GM12878 (cell line): ENCODE measurements around the gene LRRC45. TPM values are rescaled to one million over a fixed set of nuclear protein-coding genes. Genes with fewer than 3 reads are reported as not detected.
A peak's percentile ranks its signal among the peaks of the same experiment; 100 is the strongest.

Experiments
- ATAC-seq: fragments of 200-7000 bp; cut with Tn5 transposase; 3 replicates; pipeline ENCODE4 v1.9.1; 2020; ENCODE audit warnings: mild to moderate bottlenecking, moderate library complexity
- BruUV-seq: library from RNA; stranded (reverse); fragments of 400-500 nt; replicated peaks from 2 replicates; lab custom pipeline; 2021; lab: Mats Ljungman, UMichigan
- CTCF ChIA-PET: fragments of 300-600 bp; sonication (Branson Sonifier 250); formaldehyde crosslinking; extraction: SDS; loops from one replicate; lab custom pipeline; 2021; ENCODE audit warnings: inconsistent platforms; lab: Yijun Ruan, JAX
- POLR2A ChIA-PET: fragments of 350-600 bp; formaldehyde crosslinking; extraction: SDS; loops from one replicate; lab custom pipeline; 2021; ENCODE audit warnings: inconsistent platforms; lab: Charles Lee
- RAD21 ChIA-PET: fragments of 300-600 bp; sonication (Branson Sonifier 250); formaldehyde crosslinking; loops from one replicate; lab custom pipeline; 2023; ENCODE audit warnings: antibody characterized with exemption; ENCODE audit not compliant: unreplicated experiment; lab: Charles Lee
- SMC1A ChIA-PET: fragments of 300-600 bp; sonication (Branson Sonifier 250); formaldehyde crosslinking; loops from one replicate; lab custom pipeline; 2023; ENCODE audit not compliant: unreplicated experiment, uncharacterized antibody; lab: Charles Lee
- DNase-seq: peaks from one replicate; pipeline ENCODE4 v3.0.0-alpha.2; 2011; ENCODE audit warnings: low read depth, low spot score
- FAIRE-seq: peaks from 3 replicates; lab custom pipeline; 2011; peaks lifted over from hg19 to GRCh38; lab: Jason Lieb, UNC
- H2AFZ ChIP-seq: 2 replicates; pipeline ENCODE4 v1.6.0; 2011; ENCODE audit warnings: low read depth, low read length, control low read depth; ENCODE audit not compliant: control insufficient read depth
- H3K27ac ChIP-seq: 2 replicates; pipeline ENCODE4 v1.5.1; 2011; ENCODE audit warnings: control low read depth; ENCODE audit not compliant: control insufficient read depth, insufficient read depth
- H3K27me3 ChIP-seq, 2 experiments: replicated peaks in 1 of 2; 2 replicates each; pipeline versions ENCODE4 v1.6.0 to v1.6.1; 2011; ENCODE audit warnings: low read length in 1 of 2; ENCODE audit not compliant: control insufficient read depth in 2 of 2, insufficient read depth in 2 of 2
- H3K36me3 ChIP-seq, 2 experiments: 2 replicates each; pipeline ENCODE4 v1.5.1; 2011; ENCODE audit warnings: low read length in 1 of 2; ENCODE audit not compliant: control insufficient read depth in 2 of 2, insufficient read depth in 2 of 2
- H3K4me1 ChIP-seq: 2 replicates; pipeline ENCODE4 v1.6.1; 2011; ENCODE audit warnings: mild to moderate bottlenecking, low read length, moderate library complexity, mixed read lengths; ENCODE audit not compliant: control insufficient read depth, insufficient read depth
- H3K4me2 ChIP-seq: 2 replicates; pipeline ENCODE4 v1.6.0; 2011; ENCODE audit warnings: control low read depth; ENCODE audit not compliant: control insufficient read depth, insufficient read depth
- H3K4me3 ChIP-seq: fragments of 200-600 bp; sonication (generic); 2 replicates; pipeline ENCODE4 v1.5.1; 2016
- H3K79me2 ChIP-seq: 2 replicates; pipeline ENCODE4 v1.6.0; 2011; ENCODE audit warnings: low read length; ENCODE audit not compliant: control insufficient read depth, insufficient read depth
- H3K9ac ChIP-seq: 2 replicates; pipeline ENCODE4 v1.8.0; 2011; ENCODE audit warnings: low read length, control low read depth, mixed read lengths; ENCODE audit not compliant: control insufficient read depth, insufficient read depth
- H3K9me3 ChIP-seq: replicated peaks from 3 replicates; pipeline ENCODE4 v1.5.1; 2011; ENCODE audit warnings: mild to moderate bottlenecking, low read length; ENCODE audit not compliant: control insufficient read depth, insufficient read depth
- H4K20me1 ChIP-seq: 2 replicates; pipeline ENCODE4 v1.6.0; 2011; ENCODE audit not compliant: control insufficient read depth, insufficient read depth
- POLR2A ChIP-seq: IDR thresholded peaks from 2 replicates; pipeline ENCODE4 v1.6.1; 2011; ENCODE audit warnings: low read depth, mild to moderate bottlenecking, low read length
- ZNF207 ChIP-seq: fragments of 450-650 bp; IDR thresholded peaks from 2 replicates; pipeline ENCODE4 v1.6.1; 2014; ENCODE audit warnings: antibody characterized with exemption, mild to moderate bottlenecking, borderline replicate concordance
- WGBS: methylation state at CpG from one replicate; pipeline ENCODE4 v1.1.6; 2016; ENCODE audit warnings: low lambda C conversion rate; ENCODE audit not compliant: insufficient replicate concordance, insufficient coverage; ENCODE audit errors: missing lambda C conversion rate; 5-methylcytosine and 5-hydroxymethylcytosine counted together
- in situ Hi-C: fragments of 300-500 bp; cut with MboI; formaldehyde crosslinking; loops from 9 replicates; pipeline ENCODE4 v1.14.3; 2018; ENCODE audit warnings: mixed read lengths
- intact Hi-C: fragments of 100-400 bp; cut with micrococcal nuclease; formaldehyde crosslinking; loops from one replicate; pipeline ENCODE4 v1.14.2; 2022; ENCODE audit not compliant: unreplicated experiment
- polyA plus RNA-seq, 11 experiments: library from polyadenylated mRNA; depleted of rRNA in 4 of 11; unstranded in 6 of 11; stranded (reverse) in 5 of 11; fragments of >200 nt; fragmentation: Nextera tagmentation in 4 of 11; fragmentation: Illumina TruSeq in 1 of 11; extraction: Ambion mirVana in 4 of 11; extraction: Trizol in 1 of 11; gene quantifications; 1 replicate in 1 of 11; 2 replicates in 10 of 11; pipeline versions ENCODE4 v1.2.1 to v1.2.3, GENCODE V29; 2011 to 2016; ENCODE audit warnings: inconsistent platforms in 2 of 11, missing spikeins in 2 of 11, low read depth in 1 of 11
- total RNA-seq, 4 experiments: library from RNA; depleted of rRNA in 3 of 4; stranded (reverse); fragments of >200 nt in 3 of 4; fragmentation: Illumina TruSeq in 1 of 4; extraction: Trizol in 1 of 4; gene quantifications; 2 replicates each; pipeline versions ENCODE4 v1.2.1 to v1.2.3, GENCODE V29; 2013 to 2021
- TF ChIP-seq, protein P1 (sequence below): IDR thresholded peaks from 2 replicates; pipeline ENCODE4 v1.6.1; 2012; ENCODE audit warnings: improper control_type of control experiment, low read depth, low read length; ENCODE audit not compliant: insufficient replicate concordance

LRRC45 gene
- total and polyA plus RNA-seq, 10 of the 15 experiments (the other 5 are each of a cell fraction or from before 2014, with no cell fraction given) = 0.03 to 27.7 (median 10.4) TPM

DNA sequence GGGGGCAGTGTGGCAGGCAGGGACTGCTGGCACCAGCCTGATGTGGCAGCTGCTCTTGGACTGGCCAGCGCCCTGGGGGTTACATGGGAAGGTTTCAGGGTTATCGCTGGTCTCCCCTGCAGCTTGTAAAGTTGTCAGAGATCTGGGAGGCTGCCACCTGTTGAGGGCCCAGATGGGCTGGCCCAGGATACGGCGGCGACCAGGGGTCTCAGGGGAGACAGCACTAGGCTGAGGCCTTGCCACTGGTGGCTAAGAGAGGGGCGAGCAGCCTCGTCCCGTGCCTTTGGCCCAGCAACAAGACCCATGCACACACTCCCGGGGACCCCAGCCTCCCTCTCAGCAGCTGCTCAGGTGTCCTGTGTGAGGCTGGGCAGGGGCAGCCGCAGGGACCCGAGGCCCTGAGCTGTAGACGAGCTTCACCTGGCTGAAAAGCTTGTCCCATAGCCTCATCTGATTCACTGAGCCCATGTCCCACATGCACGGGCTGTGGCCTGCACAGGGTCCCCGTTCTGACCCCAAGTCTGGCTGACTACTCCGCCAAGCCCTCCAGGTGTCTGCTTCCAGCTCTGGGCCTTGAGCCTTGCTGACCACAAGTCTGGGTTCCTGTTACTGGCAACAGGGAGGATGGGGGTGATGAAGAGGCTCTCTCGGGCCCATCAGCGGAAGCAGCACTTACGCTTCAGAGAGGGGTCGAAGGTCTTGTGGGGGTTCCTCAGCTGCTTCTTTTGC is 36.3 kb downstream of the LRRC45 start:
- H3K4me3 ChIP-seq = no peak overlapping the region
- intact Hi-C loops (no loop called here), in situ Hi-C loops (no loop called here)
- ChIA-PET CTCF (interaction anchor here (1.1 kb wide), 1 partner anchor 22 kb away, joined by 3 read pairs; the partner anchor contains the start of gene DCXR), SMC1A (no interaction called here), POLR2A (interaction anchor here (0.6 kb wide), 1 partner anchor 134 kb away, joined by 3 read pairs; no protein-coding TSS in a partner anchor), RAD21 (no interaction called here)
- H3K4me1 ChIP-seq = peaks cover 4% of the 10 kb centered on the region
- FAIRE-seq = no peak
- no peak for TF ChIP-seq ZNF207
- TF ChIP-seq POLR2A = peak; percentile 43; the same call in 1 of the 2 replicates
- H3K27me3 ChIP-seq = no peaks in the 10 kb centered on the region
- H2AFZ ChIP-seq = no peak overlapping the region
- H3K9me3 ChIP-seq = no peaks in the 10 kb centered on the region
- 73% methylated on average over 19 of the region's 19 CpGs for WGBS
- no peak for DNase-seq
- H3K27ac ChIP-seq = no peak overlapping the region
- no TSS peak for BruUV-seq
- no peaks in the 10 kb centered on the region for H4K20me1 ChIP-seq
- peaks cover 3 to 36% of the 10 kb centered on the region in 2 experiments for H3K36me3 ChIP-seq
- peaks cover 3% of the 10 kb centered on the region for H3K79me2 ChIP-seq
- H3K4me2 ChIP-seq = no peak overlapping the region
- ATAC-seq = no peak
- no peak overlapping the region for H3K9ac ChIP-seq

DNA sequence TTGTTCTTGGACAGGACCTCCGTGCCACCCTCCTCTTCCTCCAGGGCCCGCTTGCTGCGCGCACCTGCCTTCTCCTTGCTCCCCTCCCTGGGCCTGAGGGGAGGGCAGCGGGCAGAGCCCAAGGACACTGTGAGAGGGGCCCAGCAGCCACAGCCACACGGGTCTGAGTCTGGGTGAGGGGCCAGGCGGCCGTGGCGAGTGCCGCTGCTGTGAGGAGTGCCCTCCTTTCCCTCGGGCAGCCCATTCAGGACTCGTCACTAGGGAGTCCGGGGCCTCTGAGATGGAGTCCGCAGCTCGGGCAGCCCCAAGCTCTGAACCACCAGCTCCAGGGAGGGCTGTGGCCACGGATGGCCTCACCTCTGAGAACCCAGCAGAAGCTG is 36.9 kb downstream of the LRRC45 start:
- H4K20me1 ChIP-seq = no peaks in the 10 kb centered on the region
- H2AFZ ChIP-seq = no peak overlapping the region
- no peaks in the 10 kb centered on the region for H3K9me3 ChIP-seq
- no peak for DNase-seq
- in situ Hi-C loops = no loop called here
- H3K4me3 ChIP-seq = no peak overlapping the region
- BruUV-seq = no TSS peak
- H3K4me2 ChIP-seq = no peak overlapping the region
- no peak overlapping the region for H3K9ac ChIP-seq
- peaks cover 9% of the 10 kb centered on the region for H3K79me2 ChIP-seq
- H3K27me3 ChIP-seq = no peaks in the 10 kb centered on the region
- ChIA-PET RAD21 (no interaction called here), POLR2A (no interaction called here), SMC1A (no interaction called here), CTCF (interaction anchor here (1.1 kb wide), 1 partner anchor 22 kb away, joined by 3 read pairs; the partner anchor contains the start of gene DCXR)
- peaks cover 3 to 34% of the 10 kb centered on the region in 2 experiments for H3K36me3 ChIP-seq
- no peak for ATAC-seq
- FAIRE-seq = no peak
- TF ChIP-seq, protein P1, sequence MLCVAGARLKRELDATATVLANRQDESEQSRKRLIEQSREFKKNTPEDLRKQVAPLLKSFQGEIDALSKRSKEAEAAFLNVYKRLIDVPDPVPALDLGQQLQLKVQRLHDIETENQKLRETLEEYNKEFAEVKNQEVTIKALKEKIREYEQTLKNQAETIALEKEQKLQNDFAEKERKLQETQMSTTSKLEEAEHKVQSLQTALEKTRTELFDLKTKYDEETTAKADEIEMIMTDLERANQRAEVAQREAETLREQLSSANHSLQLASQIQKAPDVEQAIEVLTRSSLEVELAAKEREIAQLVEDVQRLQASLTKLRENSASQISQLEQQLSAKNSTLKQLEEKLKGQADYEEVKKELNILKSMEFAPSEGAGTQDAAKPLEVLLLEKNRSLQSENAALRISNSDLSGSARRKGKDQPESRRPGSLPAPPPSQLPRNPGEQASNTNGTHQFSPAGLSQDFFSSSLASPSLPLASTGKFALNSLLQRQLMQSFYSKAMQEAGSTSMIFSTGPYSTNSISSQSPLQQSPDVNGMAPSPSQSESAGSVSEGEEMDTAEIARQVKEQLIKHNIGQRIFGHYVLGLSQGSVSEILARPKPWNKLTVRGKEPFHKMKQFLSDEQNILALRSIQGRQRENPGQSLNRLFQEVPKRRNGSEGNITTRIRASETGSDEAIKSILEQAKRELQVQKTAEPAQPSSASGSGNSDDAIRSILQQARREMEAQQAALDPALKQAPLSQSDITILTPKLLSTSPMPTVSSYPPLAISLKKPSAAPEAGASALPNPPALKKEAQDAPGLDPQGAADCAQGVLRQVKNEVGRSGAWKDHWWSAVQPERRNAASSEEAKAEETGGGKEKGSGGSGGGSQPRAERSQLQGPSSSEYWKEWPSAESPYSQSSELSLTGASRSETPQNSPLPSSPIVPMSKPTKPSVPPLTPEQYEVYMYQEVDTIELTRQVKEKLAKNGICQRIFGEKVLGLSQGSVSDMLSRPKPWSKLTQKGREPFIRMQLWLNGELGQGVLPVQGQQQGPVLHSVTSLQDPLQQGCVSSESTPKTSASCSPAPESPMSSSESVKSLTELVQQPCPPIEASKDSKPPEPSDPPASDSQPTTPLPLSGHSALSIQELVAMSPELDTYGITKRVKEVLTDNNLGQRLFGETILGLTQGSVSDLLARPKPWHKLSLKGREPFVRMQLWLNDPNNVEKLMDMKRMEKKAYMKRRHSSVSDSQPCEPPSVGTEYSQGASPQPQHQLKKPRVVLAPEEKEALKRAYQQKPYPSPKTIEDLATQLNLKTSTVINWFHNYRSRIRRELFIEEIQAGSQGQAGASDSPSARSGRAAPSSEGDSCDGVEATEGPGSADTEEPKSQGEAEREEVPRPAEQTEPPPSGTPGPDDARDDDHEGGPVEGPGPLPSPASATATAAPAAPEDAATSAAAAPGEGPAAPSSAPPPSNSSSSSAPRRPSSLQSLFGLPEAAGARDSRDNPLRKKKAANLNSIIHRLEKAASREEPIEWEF = no peak
- 0 out of 2 replicates have a peak, but pooled peaks have one; percentile 4 for TF ChIP-seq POLR2A
- peaks cover 8% of the 10 kb centered on the region for H3K4me1 ChIP-seq
- 77% methylated on average over 16 of the region's 16 CpGs for WGBS
- H3K27ac ChIP-seq = no peak overlapping the region
- intact Hi-C loops = no loop called here
